WTC11 (cell line): ENCODE results near the gene WDR1. TPM values are rescaled to one million over a fixed set of nuclear protein-coding genes. Genes with fewer than 3 reads are reported as not detected.

Source experiments
- ATAC-seq: fragments of 200-7000 bp; cut with Tn5 transposase; 2 replicates; pipeline ENCODE4 v1.10.0; 2021; ENCODE audit warnings: mild to moderate bottlenecking, moderate library complexity
- CTCF ChIA-PET: fragments of 300-600 bp; sonication (Branson Sonifier 250); formaldehyde crosslinking; loops from one replicate; lab custom pipeline; 2021; ENCODE audit warnings: antibody characterized with exemption; lab: Charles Lee
- POLR2A ChIA-PET: fragments of 350-600 bp; sonication (Branson Sonifier 250); formaldehyde crosslinking; loops from one replicate; lab custom pipeline; 2021; ENCODE audit warnings: antibody characterized with exemption; lab: Charles Lee
- DNase-seq: peaks from one replicate; pipeline ENCODE4 v3.0.0; 2021; ENCODE audit warnings: low spot score
- H3K27ac Mint-ChIP-seq: 2 replicates; pipeline ENCODE4 v1.8.0; 2021; ENCODE audit warnings: mixed read lengths
- H3K27me3 Mint-ChIP-seq: 2 replicates; pipeline ENCODE4 v1.8.0; 2021; ENCODE audit warnings: low read depth, mild to moderate bottlenecking, moderate library complexity, mixed read lengths
- H3K36me3 Mint-ChIP-seq: 2 replicates; pipeline ENCODE4 v1.8.0; 2021; ENCODE audit warnings: mixed read lengths
- H3K4me1 Mint-ChIP-seq: 2 replicates; pipeline ENCODE4 v1.8.0; 2022; ENCODE audit warnings: mixed read lengths
- H3K4me3 Mint-ChIP-seq: 2 replicates; pipeline ENCODE4 v1.8.0; 2021; ENCODE audit warnings: mild to moderate bottlenecking, moderate library complexity, mixed read lengths
- H3K9me3 Mint-ChIP-seq: 2 replicates; pipeline ENCODE4 v1.8.0; 2021; ENCODE audit warnings: mixed read lengths
- AFF4 ChIP-seq: sonication (generic); formaldehyde crosslinking; IDR thresholded peaks from 2 replicates; pipeline ENCODE4 v1.8.1; 2023; ENCODE audit warnings: mild to moderate bottlenecking, missing genetic modification reagents, borderline replicate concordance
- E2F4 ChIP-seq: sonication (generic); formaldehyde crosslinking; IDR thresholded peaks from 2 replicates; pipeline ENCODE4 v1.8.1; 2022; ENCODE audit warnings: low read depth, mild to moderate bottlenecking, moderate library complexity, missing genetic modification reagents, borderline replicate concordance
- E2F5 ChIP-seq: sonication (generic); formaldehyde crosslinking; IDR thresholded peaks from 2 replicates; pipeline ENCODE4 v1.8.1; 2022; ENCODE audit warnings: mild to moderate bottlenecking, moderate library complexity, missing genetic modification reagents
- ELF4 ChIP-seq: sonication (generic); formaldehyde crosslinking; IDR thresholded peaks from 2 replicates; pipeline ENCODE4 v1.8.1; 2022; ENCODE audit warnings: low read depth, mild to moderate bottlenecking, moderate library complexity, missing genetic modification reagents
- FOXK1 ChIP-seq: sonication (generic); formaldehyde crosslinking; IDR thresholded peaks from 2 replicates; pipeline ENCODE4 v1.8.0; 2022; ENCODE audit warnings: mild to moderate bottlenecking, moderate library complexity, missing genetic modification reagents
- FOXP4 ChIP-seq: sonication (generic); formaldehyde crosslinking; IDR thresholded peaks from 2 replicates; pipeline ENCODE4 v1.8.0; 2022; ENCODE audit warnings: mild to moderate bottlenecking, missing genetic modification reagents
- HMGA2 ChIP-seq: fragments of 250-450 bp; sonication (Bioruptor Pico); IDR thresholded peaks from 2 replicates; pipeline ENCODE4 v1.4.0; 2021; ENCODE audit warnings: mild to moderate bottlenecking, moderate library complexity
- JUN ChIP-seq: sonication (generic); formaldehyde crosslinking; IDR thresholded peaks from 2 replicates; pipeline ENCODE4 v1.8.0; 2023; ENCODE audit warnings: mild to moderate bottlenecking, missing genetic modification reagents
- KAT7 ChIP-seq: sonication (generic); formaldehyde crosslinking; IDR thresholded peaks from 2 replicates; pipeline ENCODE4 v1.8.1; 2023; ENCODE audit warnings: missing genetic modification reagents, mild to moderate bottlenecking, borderline replicate concordance
- MYBL2 ChIP-seq: sonication (generic); formaldehyde crosslinking; IDR thresholded peaks from 2 replicates; pipeline ENCODE4 v1.8.1; 2023; ENCODE audit warnings: mild to moderate bottlenecking, moderate library complexity, missing genetic modification reagents
- NFATC4 ChIP-seq: fragments of 250-450 bp; sonication (Bioruptor Pico); IDR thresholded peaks from 2 replicates; pipeline ENCODE4 v1.9.0; 2021; ENCODE audit warnings: mild to moderate bottlenecking
- NR2C2 ChIP-seq: sonication (generic); formaldehyde crosslinking; IDR thresholded peaks from 2 replicates; pipeline ENCODE4 v1.8.0; 2022; ENCODE audit warnings: mild to moderate bottlenecking, missing genetic modification reagents
- OVOL2 ChIP-seq: fragments of 250-450 bp; sonication (Bioruptor Pico); IDR thresholded peaks from 2 replicates; pipeline ENCODE4 v1.9.0; 2021; ENCODE audit warnings: mild to moderate bottlenecking, borderline replicate concordance
- RORB ChIP-seq: fragments of 250-450 bp; sonication (Bioruptor Pico); IDR thresholded peaks from 2 replicates; pipeline ENCODE4 v1.9.0; 2021; ENCODE audit warnings: mild to moderate bottlenecking
- SP1 ChIP-seq: sonication (generic); formaldehyde crosslinking; conservative IDR thresholded peaks from 2 replicates; pipeline ENCODE4 v1.8.1; 2022; ENCODE audit warnings: missing genetic modification reagents
- TEAD1 ChIP-seq: sonication (generic); formaldehyde crosslinking; IDR thresholded peaks from 2 replicates; pipeline ENCODE4 v1.8.0; 2022; ENCODE audit warnings: mild to moderate bottlenecking, missing genetic modification reagents
- TEAD4 ChIP-seq: sonication (generic); formaldehyde crosslinking; IDR thresholded peaks from 2 replicates; pipeline ENCODE4 v1.8.0; 2022; ENCODE audit warnings: mild to moderate bottlenecking, missing genetic modification reagents
- ZNF121 ChIP-seq: sonication (generic); formaldehyde crosslinking; IDR thresholded peaks from 2 replicates; pipeline ENCODE4 v1.8.0; 2023; ENCODE audit warnings: missing genetic modification reagents
- ZNF219 ChIP-seq: sonication (generic); formaldehyde crosslinking; IDR thresholded peaks from 2 replicates; pipeline ENCODE4 v1.8.0; 2023; ENCODE audit warnings: missing genetic modification reagents, mild to moderate bottlenecking, borderline replicate concordance
- ZNF396 ChIP-seq: fragments of 250-450 bp; sonication (Bioruptor Pico); IDR thresholded peaks from 2 replicates; pipeline ENCODE4 v1.8.0; 2021; ENCODE audit warnings: mild to moderate bottlenecking, moderate library complexity, borderline replicate concordance
- ZNF423 ChIP-seq: fragments of 250-450 bp; sonication (Bioruptor Pico); IDR thresholded peaks from 2 replicates; pipeline ENCODE4 v2.1.2; 2022; ENCODE audit warnings: mild to moderate bottlenecking, moderate library complexity
- total RNA-seq: library from RNA; stranded (reverse); gene quantifications from 3 replicates; pipeline ENCODE4 v1.2.3, GENCODE V29; 2021
- TF ChIP-seq, protein P1 (sequence below): sonication (generic); formaldehyde crosslinking; IDR thresholded peaks from 2 replicates; pipeline ENCODE4 v1.8.1; 2023; ENCODE audit warnings: mild to moderate bottlenecking, moderate library complexity, missing genetic modification reagents
- TF ChIP-seq, protein P2 (sequence below): sonication (generic); formaldehyde crosslinking; IDR thresholded peaks from 2 replicates; pipeline ENCODE4 v1.8.0; 2022; ENCODE audit warnings: mild to moderate bottlenecking, missing genetic modification reagents

Gene WDR1
- total RNA-seq, 1 experiment from 2014 or later = 288 TPM

- TF ChIP-seq NFATC4 (CRISPR knock-in tag) = no peak
These were observed 37.6 kb upstream of the WDR1 start (continued) for GRCh38 chr4:10154241-10154640.

- no peak for ATAC-seq
- peaks cover 17% of the 10 kb centered on the region for H3K27me3 Mint-ChIP-seq
These were observed 36.6 kb upstream of the WDR1 start for GRCh38 chr4:10153161-10153560.

GRCh38 chr4:10151182-10151581 is 34.6 kb upstream of the WDR1 start:
- Mint-ChIP-seq H3K9me3 (peaks cover 20% of the 10 kb centered on the region), H3K27ac (no peak overlapping the region), H3K4me3 (no peak overlapping the region), H3K4me1 (no peaks in the 10 kb centered on the region), H3K36me3 (no peaks in the 10 kb centered on the region), H3K27me3 (peaks cover 12% of the 10 kb centered on the region)
- POLR2A ChIA-PET = no interaction called here
- DNase-seq = no peak
- ATAC-seq = no peak
- CTCF ChIA-PET = interaction anchor here (1.3 to 2.6 kb wide), 3 partner anchors 9 to 12 kb away, joined by 3 to 16 read pairs (median 6); no protein-coding TSS in a partner anchor
- no peak for TF ChIP-seq TEAD1
- no peak for TF ChIP-seq KAT7 (CRISPR knock-in tag)
- TF ChIP-seq HMGA2 (CRISPR knock-in tag) = no peak
- no peak for TF ChIP-seq FOXK1 (CRISPR knock-in tag)
- no peak for TF ChIP-seq JUN (CRISPR knock-in tag)
- no peak for TF ChIP-seq TEAD4 (CRISPR knock-in tag)
- TF ChIP-seq ZNF396 (CRISPR knock-in tag) = no peak
- no peak for TF ChIP-seq E2F5 (CRISPR knock-in tag)
- no peak for TF ChIP-seq ELF4 (CRISPR knock-in tag)
- no peak for TF ChIP-seq OVOL2 (CRISPR knock-in tag)
- no peak for TF ChIP-seq E2F4 (CRISPR knock-in tag)
- no peak for TF ChIP-seq FOXP4 (CRISPR knock-in tag)
- TF ChIP-seq, protein P1, sequence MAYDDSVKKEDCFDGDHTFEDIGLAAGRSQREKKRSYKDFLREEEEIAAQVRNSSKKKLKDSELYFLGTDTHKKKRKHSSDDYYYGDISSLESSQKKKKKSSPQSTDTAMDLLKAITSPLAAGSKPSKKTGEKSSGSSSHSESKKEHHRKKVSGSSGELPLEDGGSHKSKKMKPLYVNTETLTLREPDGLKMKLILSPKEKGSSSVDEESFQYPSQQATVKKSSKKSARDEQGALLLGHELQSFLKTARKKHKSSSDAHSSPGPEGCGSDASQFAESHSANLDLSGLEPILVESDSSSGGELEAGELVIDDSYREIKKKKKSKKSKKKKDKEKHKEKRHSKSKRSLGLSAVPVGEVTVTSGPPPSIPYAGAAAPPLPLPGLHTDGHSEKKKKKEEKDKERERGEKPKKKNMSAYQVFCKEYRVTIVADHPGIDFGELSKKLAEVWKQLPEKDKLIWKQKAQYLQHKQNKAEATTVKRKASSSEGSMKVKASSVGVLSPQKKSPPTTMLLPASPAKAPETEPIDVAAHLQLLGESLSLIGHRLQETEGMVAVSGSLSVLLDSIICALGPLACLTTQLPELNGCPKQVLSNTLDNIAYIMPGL (CRISPR knock-in tag) = no peak
- TF ChIP-seq RORB = no peak

More at GRCh38 chr4:10153161-10153560, 36.6 kb upstream of the WDR1 start:
- Mint-ChIP-seq H3K4me1 (peaks cover 6% of the 10 kb centered on the region), H3K4me3 (no peak overlapping the region), H3K27ac (no peak overlapping the region), H3K9me3 (peaks cover 20% of the 10 kb centered on the region), H3K36me3 (no peaks in the 10 kb centered on the region)
- no peak for TF ChIP-seq ELF4 (CRISPR knock-in tag)
- TF ChIP-seq, protein P2, sequence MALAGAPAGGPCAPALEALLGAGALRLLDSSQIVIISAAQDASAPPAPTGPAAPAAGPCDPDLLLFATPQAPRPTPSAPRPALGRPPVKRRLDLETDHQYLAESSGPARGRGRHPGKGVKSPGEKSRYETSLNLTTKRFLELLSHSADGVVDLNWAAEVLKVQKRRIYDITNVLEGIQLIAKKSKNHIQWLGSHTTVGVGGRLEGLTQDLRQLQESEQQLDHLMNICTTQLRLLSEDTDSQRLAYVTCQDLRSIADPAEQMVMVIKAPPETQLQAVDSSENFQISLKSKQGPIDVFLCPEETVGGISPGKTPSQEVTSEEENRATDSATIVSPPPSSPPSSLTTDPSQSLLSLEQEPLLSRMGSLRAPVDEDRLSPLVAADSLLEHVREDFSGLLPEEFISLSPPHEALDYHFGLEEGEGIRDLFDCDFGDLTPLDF (CRISPR knock-in tag) = no peak
- no peak for TF ChIP-seq ZNF219
- TF ChIP-seq SP1 = no peak
- TF ChIP-seq AFF4 (CRISPR knock-in tag) = no peak
- no peak for TF ChIP-seq NR2C2
- no peak for TF ChIP-seq MYBL2 (CRISPR knock-in tag)
- TF ChIP-seq ZNF423 = no peak
- TF ChIP-seq ZNF121 (CRISPR knock-in tag) = no peak
- ChIA-PET CTCF (no interaction called here), POLR2A (no interaction called here)
- no peak for DNase-seq
